ENCODE results near the gene PPM1A.

Gene PPM1A

GRCh38 chr14:60300019-60300418, 51.0 kb downstream of the PPM1A start:
- TF ChIP-seq CTCF (IDR thresholded peaks at IDR 0.05), result no peak

GRCh38 chr14:60301685-60302084, 52.7 kb downstream of the PPM1A start:
- no peak for TF ChIP-seq CTCF (IDR thresholded peaks at IDR 0.05)

- no peak for TF ChIP-seq CTCF (IDR thresholded peaks at IDR 0.05)
These were observed 53.6 kb downstream of the PPM1A start for GRCh38 chr14:60302663-60303062.

GRCh38 chr14:60303745-60304144, 54.7 kb downstream of the PPM1A start:
- no peak for TF ChIP-seq CTCF (IDR thresholded peaks at IDR 0.05)

GRCh38 chr14:60304509-60304908, 55.5 kb downstream of the PPM1A start:
- no peak for TF ChIP-seq CTCF (IDR thresholded peaks at IDR 0.05)

GRCh38 chr14:60309867-60310552, 61.0 kb downstream of the PPM1A start:
- no peak for TF ChIP-seq CTCF (IDR thresholded peaks at IDR 0.05)

- no peak for TF ChIP-seq CTCF (IDR thresholded peaks at IDR 0.05)
These were observed 62.4 kb downstream of the PPM1A start for GRCh38 chr14:60311417-60311816.

- TF ChIP-seq CTCF (IDR thresholded peaks at IDR 0.05), result no peak
These were observed 64.1 kb downstream of the PPM1A start for GRCh38 chr14:60313093-60313492.
